SK-N-SH treated with all-trans-retinoic acid at 6 μM for 48 hours (cell line): Measurements from ENCODE around the gene ACOT13.

Experiments
- ATAC-seq: fragments of 200-7000 bp; cut with Tn5 transposase; 3 replicates; pipeline ENCODE4 v1.9.1; 2020; ENCODE audit warnings: mild to moderate bottlenecking, moderate library complexity
- ARNTL ChIP-seq: fragments of 450-650 bp; formaldehyde crosslinking; IDR thresholded peaks from 2 replicates; pipeline ENCODE4 v1.5.0; 2020; ENCODE audit warnings: low read depth, mild to moderate bottlenecking, moderate library complexity, borderline replicate concordance
- BACH2 ChIP-seq: fragments of 250-450 bp; sonication (Bioruptor Pico); IDR thresholded peaks from 2 replicates; pipeline ENCODE4 v1.9.0; 2021; ENCODE audit warnings: mild to moderate bottlenecking, borderline replicate concordance
- CSDC2 ChIP-seq: fragments of 250-450 bp; sonication (Bioruptor Pico); IDR thresholded peaks from 2 replicates; pipeline ENCODE4 v1.5.0; 2020; ENCODE audit warnings: mild to moderate bottlenecking, moderate library complexity
- CSRNP3 ChIP-seq: fragments of 250-450 bp; sonication (Bioruptor Pico); IDR thresholded peaks from 2 replicates; pipeline ENCODE4 v1.5.1; 2021; ENCODE audit warnings: mild to moderate bottlenecking, moderate library complexity
- ESRRG ChIP-seq: fragments of 250-450 bp; sonication (Bioruptor Pico); IDR thresholded peaks from 2 replicates; pipeline ENCODE4 v1.6.1; 2021; ENCODE audit warnings: mild to moderate bottlenecking
- GLIS3 ChIP-seq: fragments of 250-450 bp; sonication (Bioruptor Pico); IDR thresholded peaks from 2 replicates; pipeline ENCODE4 v1.5.0; 2020; ENCODE audit warnings: mild to moderate bottlenecking, moderate library complexity
- ISL1 ChIP-seq: fragments of 250-450 bp; sonication (Bioruptor Pico); IDR thresholded peaks from 2 replicates; pipeline ENCODE4 v2.1.2; 2022; ENCODE audit warnings: mild to moderate bottlenecking, moderate library complexity
- OSR1 ChIP-seq: fragments of 250-450 bp; sonication (Bioruptor Pico); IDR thresholded peaks from 2 replicates; pipeline ENCODE4 v1.8.0; 2022; ENCODE audit warnings: moderate library complexity, mild to moderate bottlenecking, inconsistent platforms
- PATZ1 ChIP-seq: fragments of 250-450 bp; sonication (Bioruptor Pico); IDR thresholded peaks from 2 replicates; pipeline ENCODE4 v1.8.0; 2020; ENCODE audit warnings: mild to moderate bottlenecking, moderate library complexity, borderline replicate concordance
- PPARA ChIP-seq: fragments of 250-450 bp; sonication (Bioruptor Pico); IDR thresholded peaks from 2 replicates; pipeline ENCODE4 v1.5.0; 2020; ENCODE audit warnings: mild to moderate bottlenecking, borderline replicate concordance
- RARB ChIP-seq: fragments of 250-450 bp; sonication (Bioruptor Pico); IDR thresholded peaks from 2 replicates; pipeline ENCODE4 v1.8.0; 2021; ENCODE audit warnings: mild to moderate bottlenecking, moderate library complexity
- SNAI2 ChIP-seq: fragments of 250-450 bp; sonication (Bioruptor Pico); IDR thresholded peaks from 2 replicates; pipeline ENCODE4 v1.5.0; 2020; ENCODE audit warnings: mild to moderate bottlenecking, moderate library complexity
- TCF4 ChIP-seq: fragments of 250-450 bp; sonication (Bioruptor Pico); IDR thresholded peaks from 2 replicates; pipeline ENCODE4 v1.8.0; 2021; ENCODE audit warnings: mild to moderate bottlenecking, moderate library complexity, borderline replicate concordance
- ZC3H10 ChIP-seq: fragments of 250-450 bp; sonication (Bioruptor Pico); IDR thresholded peaks from 2 replicates; pipeline ENCODE4 v1.5.1; 2021; ENCODE audit warnings: mild to moderate bottlenecking, moderate library complexity
- ZFP3 ChIP-seq: fragments of 250-450 bp; sonication (Bioruptor Pico); IDR thresholded peaks from 2 replicates; pipeline ENCODE4 v1.5.0; 2020; ENCODE audit warnings: mild to moderate bottlenecking, moderate library complexity
- ZFP30 ChIP-seq: fragments of 450-650 bp; formaldehyde crosslinking; IDR thresholded peaks from 2 replicates; pipeline ENCODE4 v1.5.0; 2022; ENCODE audit warnings: mild to moderate bottlenecking, moderate library complexity
- ZNF565 ChIP-seq: fragments of 450-650 bp; formaldehyde crosslinking; conservative IDR thresholded peaks from 2 replicates; pipeline ENCODE4 v1.5.0; 2020; ENCODE audit warnings: low read depth, mild to moderate bottlenecking, moderate library complexity
- ZNF70 ChIP-seq: fragments of 450-650 bp; formaldehyde crosslinking; IDR thresholded peaks from 2 replicates; pipeline ENCODE4 v1.5.0; 2020; ENCODE audit warnings: mild to moderate bottlenecking, moderate library complexity
- ZNF8 ChIP-seq: fragments of 450-650 bp; formaldehyde crosslinking; IDR thresholded peaks from 2 replicates; pipeline ENCODE4 v1.5.0; 2020; ENCODE audit warnings: mild to moderate bottlenecking, moderate library complexity
- TF ChIP-seq, protein P1 (sequence below): fragments of 250-450 bp; sonication (Bioruptor Pico); IDR thresholded peaks from 2 replicates; pipeline ENCODE4 v1.8.0; 2021; ENCODE audit warnings: low read depth, mild to moderate bottlenecking, moderate library complexity, borderline replicate concordance
- TF ChIP-seq, protein P2 (sequence below): fragments of 250-450 bp; sonication (Bioruptor Pico); IDR thresholded peaks from 2 replicates; pipeline ENCODE4 v1.5.0; 2020; ENCODE audit warnings: mild to moderate bottlenecking, moderate library complexity

Gene ACOT13

GRCh38 chr6:24664046-24664987, 2.6 kb upstream of the ACOT13 start:
- ATAC-seq = no peak
- TF ChIP-seq, protein P1, sequence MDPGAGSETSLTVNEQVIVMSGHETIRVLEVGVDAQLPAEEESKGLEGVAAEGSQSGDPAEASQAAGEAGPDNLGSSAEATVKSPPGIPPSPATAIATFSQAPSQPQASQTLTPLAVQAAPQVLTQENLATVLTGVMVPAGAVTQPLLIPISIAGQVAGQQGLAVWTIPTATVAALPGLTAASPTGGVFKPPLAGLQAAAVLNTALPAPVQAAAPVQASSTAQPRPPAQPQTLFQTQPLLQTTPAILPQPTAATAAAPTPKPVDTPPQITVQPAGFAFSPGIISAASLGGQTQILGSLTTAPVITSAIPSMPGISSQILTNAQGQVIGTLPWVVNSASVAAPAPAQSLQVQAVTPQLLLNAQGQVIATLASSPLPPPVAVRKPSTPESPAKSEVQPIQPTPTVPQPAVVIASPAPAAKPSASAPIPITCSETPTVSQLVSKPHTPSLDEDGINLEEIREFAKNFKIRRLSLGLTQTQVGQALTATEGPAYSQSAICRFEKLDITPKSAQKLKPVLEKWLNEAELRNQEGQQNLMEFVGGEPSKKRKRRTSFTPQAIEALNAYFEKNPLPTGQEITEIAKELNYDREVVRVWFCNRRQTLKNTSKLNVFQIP (CRISPR knock-in tag) = no peak
- TF ChIP-seq BACH2 (CRISPR knock-in tag) (no peak), GLIS3 (CRISPR knock-in tag) (no peak), ESRRG (CRISPR knock-in tag) (no peak), PPARA (CRISPR knock-in tag) (no peak), ZNF70 (CRISPR knock-in tag) (no peak), ZC3H10 (CRISPR knock-in tag) (no peak), PATZ1 (no peak), CSDC2 (CRISPR knock-in tag) (no peak)

DNA sequence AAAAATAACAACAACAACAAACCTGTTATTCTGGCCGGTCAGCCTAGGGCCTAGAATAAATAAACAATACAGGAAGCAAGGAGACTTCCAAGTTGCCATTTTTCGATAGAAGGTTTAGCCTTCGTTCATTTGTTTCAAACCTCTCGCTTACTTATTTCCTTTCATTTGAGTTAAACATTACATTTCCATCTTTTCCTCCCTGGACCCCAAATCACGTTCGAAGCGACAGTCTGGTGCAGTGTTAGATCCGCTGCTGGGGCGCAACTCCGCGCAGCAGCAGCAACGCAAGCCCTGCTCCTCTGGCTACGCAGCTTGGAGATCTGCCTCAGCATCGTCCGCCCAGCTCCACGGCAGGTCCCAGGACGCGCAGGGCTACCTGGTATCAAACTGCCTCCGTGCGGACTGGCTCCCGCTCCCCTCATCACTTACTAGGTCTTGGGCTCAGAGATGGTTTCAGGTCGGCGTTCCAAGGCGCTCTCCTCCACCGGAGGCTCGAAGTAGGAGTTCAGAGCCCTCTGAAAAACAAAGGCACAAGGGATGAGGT, 708 bp upstream of the ACOT13 start:
- no peak for TF ChIP-seq ZFP30
- TF ChIP-seq ARNTL (CRISPR knock-in tag) = no peak
- TF ChIP-seq GLIS3 (CRISPR knock-in tag) = no peak
- TF ChIP-seq, protein P2, sequence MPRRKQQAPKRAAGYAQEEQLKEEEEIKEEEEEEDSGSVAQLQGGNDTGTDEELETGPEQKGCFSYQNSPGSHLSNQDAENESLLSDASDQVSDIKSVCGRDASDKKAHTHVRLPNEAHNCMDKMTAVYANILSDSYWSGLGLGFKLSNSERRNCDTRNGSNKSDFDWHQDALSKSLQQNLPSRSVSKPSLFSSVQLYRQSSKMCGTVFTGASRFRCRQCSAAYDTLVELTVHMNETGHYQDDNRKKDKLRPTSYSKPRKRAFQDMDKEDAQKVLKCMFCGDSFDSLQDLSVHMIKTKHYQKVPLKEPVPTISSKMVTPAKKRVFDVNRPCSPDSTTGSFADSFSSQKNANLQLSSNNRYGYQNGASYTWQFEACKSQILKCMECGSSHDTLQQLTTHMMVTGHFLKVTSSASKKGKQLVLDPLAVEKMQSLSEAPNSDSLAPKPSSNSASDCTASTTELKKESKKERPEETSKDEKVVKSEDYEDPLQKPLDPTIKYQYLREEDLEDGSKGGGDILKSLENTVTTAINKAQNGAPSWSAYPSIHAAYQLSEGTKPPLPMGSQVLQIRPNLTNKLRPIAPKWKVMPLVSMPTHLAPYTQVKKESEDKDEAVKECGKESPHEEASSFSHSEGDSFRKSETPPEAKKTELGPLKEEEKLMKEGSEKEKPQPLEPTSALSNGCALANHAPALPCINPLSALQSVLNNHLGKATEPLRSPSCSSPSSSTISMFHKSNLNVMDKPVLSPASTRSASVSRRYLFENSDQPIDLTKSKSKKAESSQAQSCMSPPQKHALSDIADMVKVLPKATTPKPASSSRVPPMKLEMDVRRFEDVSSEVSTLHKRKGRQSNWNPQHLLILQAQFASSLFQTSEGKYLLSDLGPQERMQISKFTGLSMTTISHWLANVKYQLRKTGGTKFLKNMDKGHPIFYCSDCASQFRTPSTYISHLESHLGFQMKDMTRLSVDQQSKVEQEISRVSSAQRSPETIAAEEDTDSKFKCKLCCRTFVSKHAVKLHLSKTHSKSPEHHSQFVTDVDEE (CRISPR knock-in tag) = no peak
- TF ChIP-seq TCF4 (CRISPR knock-in tag) = no peak
- no peak for TF ChIP-seq ZNF565 (CRISPR knock-in tag)
- TF ChIP-seq RARB = no peak
- no peak for TF ChIP-seq ISL1 (CRISPR knock-in tag)
- TF ChIP-seq, protein P1 (CRISPR knock-in tag) = no peak
- no peak for TF ChIP-seq ESRRG (CRISPR knock-in tag)
- no peak for TF ChIP-seq ZNF8 (CRISPR knock-in tag)
- no peak for TF ChIP-seq ZC3H10 (CRISPR knock-in tag)
- no peak for TF ChIP-seq ZFP3 (CRISPR knock-in tag)
- no peak for TF ChIP-seq BACH2 (CRISPR knock-in tag)
- TF ChIP-seq CSRNP3 (CRISPR knock-in tag) = no peak
- TF ChIP-seq OSR1 = no peak
- no peak for TF ChIP-seq PATZ1
- no peak for TF ChIP-seq SNAI2
- TF ChIP-seq, all 23 proteins: peak for 0
- ATAC-seq = peak; percentile 75
